LNCAP (cell line): ENCODE measurements around the gene ERO1B.

Experiments used
- TF ChIP-seq, protein P1 (sequence below): fragments of 450-650 bp; IDR thresholded peaks from 2 replicates; pipeline ENCODE4 v1.5.1; 2017; ENCODE audit warnings: mild to moderate bottlenecking

The ERO1B gene

DNA sequence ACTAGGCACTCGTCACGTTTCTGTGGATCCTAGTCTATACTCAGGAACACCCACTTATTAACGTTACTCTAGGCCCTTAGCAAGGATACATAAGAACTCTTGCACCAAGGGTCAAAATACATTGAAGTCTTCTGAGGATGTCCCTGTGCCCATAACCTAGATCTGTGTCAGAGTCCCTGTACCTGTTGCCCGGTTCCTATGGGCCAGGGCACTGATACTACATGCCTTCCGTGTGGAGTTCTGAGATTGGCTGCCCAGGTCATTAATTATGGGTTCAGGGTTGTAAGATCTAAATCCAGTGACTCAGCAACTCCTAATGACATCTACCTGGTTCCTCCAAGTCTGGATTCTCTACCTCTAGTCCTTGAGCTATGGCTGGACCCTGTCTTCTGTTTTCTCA, 69.9 kb downstream of the ERO1B start:
- TF ChIP-seq, protein P1, sequence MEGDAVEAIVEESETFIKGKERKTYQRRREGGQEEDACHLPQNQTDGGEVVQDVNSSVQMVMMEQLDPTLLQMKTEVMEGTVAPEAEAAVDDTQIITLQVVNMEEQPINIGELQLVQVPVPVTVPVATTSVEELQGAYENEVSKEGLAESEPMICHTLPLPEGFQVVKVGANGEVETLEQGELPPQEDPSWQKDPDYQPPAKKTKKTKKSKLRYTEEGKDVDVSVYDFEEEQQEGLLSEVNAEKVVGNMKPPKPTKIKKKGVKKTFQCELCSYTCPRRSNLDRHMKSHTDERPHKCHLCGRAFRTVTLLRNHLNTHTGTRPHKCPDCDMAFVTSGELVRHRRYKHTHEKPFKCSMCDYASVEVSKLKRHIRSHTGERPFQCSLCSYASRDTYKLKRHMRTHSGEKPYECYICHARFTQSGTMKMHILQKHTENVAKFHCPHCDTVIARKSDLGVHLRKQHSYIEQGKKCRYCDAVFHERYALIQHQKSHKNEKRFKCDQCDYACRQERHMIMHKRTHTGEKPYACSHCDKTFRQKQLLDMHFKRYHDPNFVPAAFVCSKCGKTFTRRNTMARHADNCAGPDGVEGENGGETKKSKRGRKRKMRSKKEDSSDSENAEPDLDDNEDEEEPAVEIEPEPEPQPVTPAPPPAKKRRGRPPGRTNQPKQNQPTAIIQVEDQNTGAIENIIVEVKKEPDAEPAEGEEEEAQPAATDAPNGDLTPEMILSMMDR, result no peak

DNA sequence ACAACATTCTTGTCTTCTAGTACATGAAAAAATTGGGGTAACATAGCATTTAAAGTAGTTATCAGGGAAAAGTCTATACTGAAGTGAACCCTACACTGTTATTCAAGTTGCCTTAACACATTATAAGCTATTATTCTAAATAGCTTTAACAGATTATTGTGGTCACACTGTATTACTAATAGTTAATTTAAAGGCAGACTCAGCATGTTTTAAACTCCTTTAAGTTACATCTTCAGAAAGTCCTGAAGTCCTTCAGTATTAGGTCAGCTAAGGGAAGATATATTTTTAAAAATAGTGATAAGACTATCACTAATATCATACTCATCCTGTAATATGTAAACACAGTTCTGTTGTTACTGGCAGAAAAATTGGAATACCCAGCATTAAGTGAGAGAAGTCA, 72.0 kb downstream of the ERO1B start:
- TF ChIP-seq, protein P1, result no peak

DNA sequence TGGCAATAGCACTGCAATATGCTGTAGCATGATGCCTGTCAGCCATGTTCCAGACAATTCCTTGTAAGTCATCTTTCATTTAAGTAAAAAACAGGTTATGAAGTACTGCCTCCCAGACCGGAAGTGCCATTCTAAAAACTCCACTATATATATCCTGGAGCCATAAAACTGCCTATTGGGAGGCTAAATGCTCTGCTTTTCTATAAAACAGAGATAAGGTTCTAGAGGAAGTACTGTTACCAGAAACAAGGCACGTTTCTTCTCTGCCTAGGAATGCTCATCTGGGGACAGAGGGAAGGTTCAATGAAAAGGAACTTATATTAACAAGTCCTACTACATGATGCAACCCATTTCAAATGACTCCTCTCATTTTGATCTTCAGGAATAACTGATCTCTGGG, 72.6 kb downstream of the ERO1B start:
- TF ChIP-seq, protein P1, result no peak

DNA sequence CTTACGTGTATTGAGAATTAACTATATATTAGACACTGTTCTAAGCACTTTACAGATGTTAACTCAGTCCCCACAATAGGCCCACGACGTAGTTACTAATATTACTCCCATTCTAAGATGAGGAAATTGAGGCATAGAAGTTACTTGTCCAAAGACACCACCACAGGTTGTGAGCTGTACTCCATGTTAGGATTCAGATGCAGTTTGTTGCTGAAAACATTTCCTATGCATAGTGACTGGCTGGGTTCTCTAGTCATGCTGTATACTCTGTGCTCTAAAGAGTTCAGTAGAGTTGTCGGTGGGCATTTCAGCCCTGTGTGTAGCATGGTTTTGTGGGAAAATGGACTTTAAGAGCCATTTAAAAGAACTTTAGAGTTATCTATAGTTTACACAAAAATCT, 74.2 kb downstream of the ERO1B start:
- TF ChIP-seq, protein P1, result no peak

DNA sequence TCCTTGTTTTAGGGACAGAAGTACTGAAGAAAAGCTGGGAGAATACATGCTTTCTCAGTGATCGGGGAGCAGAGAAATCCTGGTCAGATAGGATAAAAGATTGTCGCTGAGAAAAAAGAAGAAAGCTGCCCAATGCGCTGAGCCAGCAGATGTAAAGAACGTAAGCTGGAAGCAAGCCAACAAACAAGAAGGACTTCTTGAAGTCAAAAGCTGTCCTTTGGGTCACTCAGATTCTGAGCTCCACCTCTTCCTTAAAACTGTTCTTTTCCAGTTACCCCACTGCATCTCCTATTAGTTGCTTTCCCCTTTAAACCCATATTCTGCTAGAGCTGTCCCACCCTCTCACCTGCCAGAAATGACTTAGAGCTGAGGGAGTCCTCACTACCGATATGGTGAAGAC, 74.6 kb downstream of the ERO1B start:
- TF ChIP-seq, protein P1, result no peak

DNA sequence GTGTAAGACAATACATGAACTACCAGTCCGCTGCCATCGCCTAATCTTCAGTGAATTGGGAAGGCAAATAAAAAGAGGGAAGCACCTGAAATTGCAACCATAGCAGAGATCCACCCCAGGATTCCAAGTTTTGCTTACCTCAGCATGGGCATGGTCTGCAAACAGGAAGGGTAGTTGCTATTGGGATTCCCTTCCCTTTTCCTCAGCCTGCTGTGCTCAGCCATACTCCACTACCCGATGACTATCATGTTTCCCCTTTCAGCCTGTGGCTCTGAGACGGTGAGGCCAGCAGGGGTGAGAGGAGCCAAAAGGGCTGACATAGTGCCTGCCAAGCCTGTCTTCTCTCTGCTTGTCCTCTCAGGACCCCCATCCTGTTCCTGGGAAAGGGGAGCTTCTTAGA, 75.2 kb downstream of the ERO1B start:
- TF ChIP-seq, protein P1, result no peak

DNA sequence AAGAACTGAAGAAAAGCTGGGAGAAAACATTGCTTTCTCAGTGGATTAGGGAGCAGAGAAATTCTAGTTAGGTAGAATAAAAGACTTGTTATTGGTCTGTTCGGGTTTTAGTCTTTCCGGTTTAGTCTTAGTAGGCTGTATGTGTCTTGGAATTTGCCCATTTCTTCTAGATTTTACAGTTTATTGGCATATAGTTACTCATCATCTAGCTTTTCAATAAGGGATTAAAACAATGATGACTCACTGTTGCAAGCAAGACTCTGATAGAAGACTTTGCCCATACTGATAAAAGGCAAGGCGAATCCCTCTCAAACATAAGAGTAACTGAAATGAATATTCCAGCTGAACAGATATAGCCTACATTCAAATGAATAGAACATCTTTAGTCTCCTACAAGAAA, 77.1 kb downstream of the ERO1B start:
- TF ChIP-seq, protein P1, result no peak

DNA sequence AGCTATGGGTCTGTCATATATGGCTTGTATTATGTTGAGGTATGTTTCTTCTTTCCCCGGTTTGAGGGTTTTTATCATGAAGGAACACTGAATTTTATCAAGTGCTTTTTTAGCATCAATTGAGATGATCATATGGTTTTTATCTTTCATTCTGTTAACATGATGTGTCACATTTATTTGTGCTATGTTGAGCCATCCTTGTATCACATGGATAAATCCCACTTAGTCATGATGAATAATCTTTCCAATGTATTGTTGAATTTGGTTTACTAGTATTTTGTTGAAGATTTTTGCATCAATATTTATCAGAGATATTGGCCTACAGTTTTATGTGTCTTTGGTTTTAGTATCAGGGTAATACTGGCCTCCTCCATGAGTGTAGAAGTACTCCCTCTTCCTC, 77.7 kb downstream of the ERO1B start:
- TF ChIP-seq, protein P1, result no peak
